Stomach (tissue), 9 donors: Measurements from ENCODE around the gene CLCN3. TPM values are rescaled to one million over a fixed set of nuclear protein-coding genes. Genes with fewer than 3 reads are reported as not detected.

ENCODE experiments used
- DNase-seq, 2 donors: peaks; one replicate each; pipeline versions ENCODE4 v3.0.0 to v3.0.0-alpha.2; 2013 to 2019
- H3K27ac ChIP-seq, 5 donors: fragments of 200-600 bp in 4 of 5; sonication (generic) in 4 of 5; one replicate each; pipeline ENCODE4 v1.5.1; 2013 to 2019; ENCODE audit warnings: mild to moderate bottlenecking in 1 of 5, moderate library complexity in 1 of 5
- H3K27me3 ChIP-seq, 3 donors: fragments of 200-600 bp; sonication (generic); one replicate each; pipeline ENCODE4 v1.5.1; 2017 to 2019; ENCODE audit warnings: mixed run types in 1 of 3
- H3K36me3 ChIP-seq, 4 donors: fragments of 200-600 bp; sonication (generic); 1 replicate in 3 of 4; 2 replicates in 1 of 4; pipeline ENCODE4 v1.5.1; 2016 to 2019
- H3K4me1 ChIP-seq, 4 donors: fragments of 200-600 bp; sonication (generic); one replicate each; pipeline ENCODE4 v1.5.1; 2016 to 2019
- H3K4me3 ChIP-seq, 4 donors: fragments of 200-600 bp; sonication (generic) in 3 of 4; one replicate each; pipeline ENCODE4 v1.5.1; 2016 to 2019; ENCODE audit warnings: mild to moderate bottlenecking in 1 of 4
- H3K9me3 ChIP-seq, 4 donors: fragments of 200-600 bp; sonication (generic); one replicate each; pipeline ENCODE4 v1.5.1; 2016 to 2019
- CTCF ChIP-seq, 7 experiments: fragments of 450-650 bp in 4 of 7; fragments of 200-600 bp in 3 of 7; sonication (generic) in 3 of 7; IDR thresholded peaks; one replicate each; pipeline ENCODE4 v1.5.1; 2016 to 2019; ENCODE audit warnings: antibody characterized with exemption in 7 of 7, control low read depth in 2 of 7, mild to moderate bottlenecking in 1 of 7
- EP300 ChIP-seq: sonication (generic); formaldehyde crosslinking; IDR thresholded peaks from one replicate; pipeline ENCODE4 v1.6.1; 2017; ENCODE audit warnings: antibody characterized with exemption
- POLR2A ChIP-seq, 4 donors: fragments of 450-650 bp; IDR thresholded peaks; one replicate each; pipeline ENCODE4 v1.6.1; 2016; ENCODE audit warnings: antibody characterized with exemption in 4 of 4, control low read depth in 2 of 4, mild to moderate bottlenecking in 1 of 4, moderate library complexity in 1 of 4
- POLR2AphosphoS5 ChIP-seq, 3 donors: sonication (generic); formaldehyde crosslinking; IDR thresholded peaks; one replicate each; pipeline ENCODE4 v1.6.1; 2016; ENCODE audit warnings: antibody characterized with exemption in 3 of 3
- WGBS, 5 donors: extraction: QIAGEN DNeasy Blood & Tissue Kit in 3 of 5; methylation state at CpG; one replicate each; pipeline versions ENCODE4 v1.1.5 to v1.1.7; 2013 to 2018; 5-methylcytosine and 5-hydroxymethylcytosine counted together
- intact Hi-C: fragments of 100-400 bp; cut with DNase I; formaldehyde crosslinking; loops from one replicate; pipeline ENCODE4 v1.15.1; 2023; ENCODE audit warnings: low total_unique reads
- polyA plus RNA-seq, 3 donors: library from polyadenylated mRNA; stranded (reverse); fragments of 200-250 nt; gene quantifications; one replicate each; pipeline ENCODE4 v1.2.3, GENCODE V29; 2013
- total RNA-seq, 5 donors: library from RNA; depleted of rRNA; stranded (reverse); fragments of >200 nt; gene quantifications; one replicate each; pipeline versions ENCODE4 v1.1.0 to v1.2.3, GENCODE V29; 2014 to 2016
- donor health status: healthy with polysubstance abuse.
- donor health status: Bipolar disorder and iron deficiency.
- donor health status: healthy.

The CLCN3 gene
- total and polyA plus RNA-seq, 8 donors = 2.3 to 228 (median 8.9) TPM

DNA sequence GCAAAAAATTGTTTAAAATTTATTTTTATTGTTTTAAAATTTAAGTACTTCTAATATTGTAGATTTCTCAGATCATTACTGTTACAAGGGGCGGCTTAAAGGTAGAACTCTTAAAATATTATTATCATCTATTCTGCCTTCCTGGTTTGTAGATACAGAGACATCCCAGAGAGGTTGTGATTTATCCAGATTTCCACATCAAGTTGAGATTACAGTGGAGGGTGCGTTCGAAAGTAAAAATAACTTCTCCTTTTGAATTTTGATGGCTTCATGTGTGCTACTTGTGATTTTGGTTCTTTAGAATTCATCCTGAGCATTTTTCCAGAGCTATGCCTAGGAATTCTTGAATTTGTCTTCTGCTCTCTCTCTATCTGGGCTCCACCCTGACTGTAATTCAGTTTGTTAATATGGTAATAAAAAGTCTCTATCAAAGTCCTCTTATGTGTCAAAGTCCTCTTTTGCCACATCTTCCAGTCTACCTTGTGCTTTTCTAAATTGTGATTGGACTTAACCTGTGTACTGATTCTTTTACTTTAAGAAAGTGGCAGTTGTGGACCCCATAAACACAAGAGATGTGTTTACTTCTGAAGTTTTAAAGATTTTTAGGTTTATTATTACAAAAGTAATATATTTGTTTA lies 37.2 kb downstream of the CLCN3 start:
- H3K4me1 ChIP-seq = peaks cover 7 to 51% (median 29%) of the 10 kb centered on the region in 4 donors
- 80 to 87% (median 84%) methylated on average over 3 of the region's 3 CpGs for WGBS, 5 donors
- no peaks in the 10 kb centered on the region for H3K27me3 ChIP-seq
- no peaks in the 10 kb centered on the region for H3K9me3 ChIP-seq
- TF ChIP-seq POLR2AphosphoS5 (IDR thresholded peaks at IDR 0.05) (no peak), EP300 (no peak), CTCF (IDR thresholded peaks at IDR 0.05) (no peak), POLR2A (IDR thresholded peaks at IDR 0.05) (no peak)
- DNase-seq = no peak
- intact Hi-C loops = no loop called here
- no peak overlapping the region for H3K4me3 ChIP-seq
- H3K27ac ChIP-seq = peak overlapping the region in 1 of 5 donors; percentile 87
- H3K36me3 ChIP-seq = no peaks in the 10 kb centered on the region

DNA sequence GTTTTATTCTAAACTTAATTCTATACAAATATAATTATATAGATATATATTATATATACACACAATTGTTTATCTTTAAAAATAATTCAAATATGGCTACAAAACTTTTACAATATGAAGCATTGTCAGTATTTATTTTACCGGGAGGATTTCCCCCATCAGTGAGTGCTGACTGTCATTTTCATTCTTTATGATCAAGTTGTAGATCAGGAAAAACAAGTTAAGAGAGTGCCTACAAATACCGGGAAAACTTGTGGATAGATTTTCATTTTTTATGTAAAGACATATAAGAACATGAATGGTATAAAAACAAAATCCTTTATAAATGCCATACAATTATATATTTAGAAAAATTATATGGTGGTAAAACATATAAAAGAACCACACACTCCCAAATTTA lies 37.8 kb downstream of the CLCN3 start:
- Histone ChIP-seq H3K27me3 (no peaks in the 10 kb centered on the region), H3K36me3 (no peaks in the 10 kb centered on the region), H3K27ac (peak overlapping the region in 2 of 5 donors; percentile 87 to 88), H3K4me3 (no peak overlapping the region), H3K4me1 (peaks cover 7 to 54% (median 31%) of the 10 kb centered on the region in 4 donors), H3K9me3 (no peaks in the 10 kb centered on the region)
- TF ChIP-seq POLR2A (IDR thresholded peaks at IDR 0.05) = no peak
- TF ChIP-seq POLR2AphosphoS5 (IDR thresholded peaks at IDR 0.05) = no peak
- no peak for TF ChIP-seq EP300
- no peak for TF ChIP-seq CTCF (IDR thresholded peaks at IDR 0.05)
- intact Hi-C loops = no loop called here
- DNase-seq = no peak
- WGBS, 5 donors = 31 to 50% (median 44%) methylated on average over 2 of the region's 2 CpGs

DNA sequence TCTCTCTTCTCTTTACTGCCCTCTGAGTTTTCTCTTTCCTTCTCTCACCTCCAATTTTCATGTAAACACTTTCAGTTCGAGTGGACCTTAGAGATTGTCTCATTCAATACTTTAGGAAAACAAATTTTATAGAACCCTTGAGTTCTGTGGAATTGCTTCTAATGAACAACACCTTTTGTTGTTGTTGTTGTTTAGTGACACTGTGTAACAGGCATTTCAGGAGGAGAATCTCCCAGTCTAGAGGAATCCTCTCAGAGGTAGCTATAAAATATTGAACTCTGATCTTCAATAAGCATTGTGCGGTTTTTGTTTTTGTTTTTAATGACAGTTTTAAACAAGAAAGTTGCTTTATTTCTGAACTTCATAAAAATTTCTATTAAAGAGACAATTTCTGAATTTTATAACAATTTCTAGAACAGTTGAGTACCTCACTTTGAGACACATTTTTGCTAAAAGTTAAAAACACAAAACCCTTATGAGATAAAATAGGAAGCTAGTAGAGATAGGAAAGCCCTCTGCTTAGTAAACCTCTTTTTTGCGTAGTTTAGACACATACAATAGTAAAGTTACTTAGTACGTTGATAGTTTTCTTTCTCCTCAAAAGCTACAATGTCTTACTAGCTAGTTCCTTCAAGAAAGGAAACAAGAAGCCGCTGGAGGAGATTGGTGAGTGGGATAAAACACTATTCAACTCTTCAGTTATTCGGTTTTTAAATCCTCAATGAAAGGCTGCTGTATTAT lies 38.8 kb downstream of the CLCN3 start:
- TF ChIP-seq CTCF (IDR thresholded peaks at IDR 0.05) = no peak
- no peak for TF ChIP-seq POLR2AphosphoS5 (IDR thresholded peaks at IDR 0.05)
- H3K4me3 ChIP-seq = peak overlapping the region in 1 of 4 donors; percentile 42

DNA sequence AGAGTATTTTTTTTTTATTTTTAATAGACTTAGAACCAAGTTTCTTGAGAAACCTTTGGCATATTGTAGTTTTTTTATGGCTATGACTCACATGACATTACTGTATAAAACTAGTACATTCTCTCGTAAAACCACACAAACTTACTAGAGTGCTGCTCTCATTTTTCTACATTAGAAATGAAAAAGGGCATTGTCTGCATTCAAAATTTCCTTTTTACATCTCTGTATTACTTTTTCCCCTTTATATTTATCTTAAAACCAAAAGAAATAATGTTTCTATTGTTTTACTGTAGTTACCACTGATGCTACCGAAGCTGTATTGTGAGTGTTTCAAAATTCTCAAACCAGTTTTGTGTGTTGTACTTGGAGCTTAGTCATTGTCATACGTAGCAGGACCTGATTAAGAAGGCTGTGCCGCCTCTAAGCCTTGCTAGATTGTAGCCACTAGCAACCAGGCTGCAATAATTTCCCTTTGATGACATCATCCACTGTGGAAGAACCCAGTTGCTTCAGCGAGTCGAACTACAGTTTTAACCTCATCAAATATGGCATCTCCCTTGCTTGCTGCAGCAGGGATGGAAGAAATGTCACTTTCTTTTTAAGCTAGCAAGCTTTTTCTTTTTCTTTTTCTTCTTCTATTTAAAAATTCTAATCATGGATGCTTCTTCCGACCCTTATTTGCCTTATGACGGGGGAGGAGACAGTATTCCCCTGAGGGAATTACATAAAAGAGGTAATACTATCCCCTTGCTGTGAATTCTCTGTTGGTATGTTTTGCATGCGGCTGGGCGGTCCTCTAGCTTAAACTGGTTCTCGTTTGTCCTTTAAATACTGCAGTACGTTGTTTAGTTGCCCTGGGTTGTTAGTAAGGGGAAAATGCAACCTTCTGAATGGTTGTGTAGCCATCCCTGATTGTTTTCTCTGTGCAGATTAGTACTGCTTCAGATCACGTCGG lies 39.6 kb downstream of the CLCN3 start:
- H3K27me3 ChIP-seq = no peaks in the 10 kb centered on the region
- H3K36me3 ChIP-seq = no peaks in the 10 kb centered on the region
- 6 to 9% (median 8%) methylated on average over 14 of the region's 14 CpGs for WGBS, 5 donors
- intact Hi-C loops = no loop called here
- peaks cover 8 to 71% (median 43%) of the 10 kb centered on the region in 4 donors for H3K4me1 ChIP-seq
- TF ChIP-seq EP300 (no peak), CTCF (IDR thresholded peaks at IDR 0.05) (no peak), POLR2AphosphoS5 (IDR thresholded peaks at IDR 0.05) (peak; percentile 71 to 92 (median 75)), POLR2A (IDR thresholded peaks at IDR 0.05) (peak in 1 of 4 donors; percentile 7)
- peak overlapping the region; percentile 78 to 88 (median 85) for H3K27ac ChIP-seq
- peak; percentile 79 to 97 for DNase-seq
- H3K9me3 ChIP-seq = no peaks in the 10 kb centered on the region
- H3K4me3 ChIP-seq = peak overlapping the region; percentile 37 to 42 (median 40)

More for the DNA sequence above, 38.8 kb downstream of the CLCN3 start:
- Histone ChIP-seq H3K27me3 (no peaks in the 10 kb centered on the region), H3K36me3 (no peaks in the 10 kb centered on the region), H3K4me1 (peaks cover 7 to 63% (median 37%) of the 10 kb centered on the region in 4 donors), H3K27ac (peak overlapping the region in 4 of 5 donors; percentile 78 to 88 (median 86)), H3K9me3 (no peaks in the 10 kb centered on the region)
- 49 to 59% (median 53%) methylated on average over 6 of the region's 6 CpGs for WGBS, 5 donors
- intact Hi-C loops = no loop called here
- DNase-seq = no peak
